ENCODE data around the gene CRELD2. TPM values are rescaled to one million over a fixed set of nuclear protein-coding genes. Genes with fewer than 3 reads are reported as not detected.

Gene CRELD2
- total and polyA plus RNA-seq, 2 of the 13 experiments (the other 11 are each of a cell fraction or from before 2014, with no cell fraction given): 17.2 to 44.7 TPM

DNA sequence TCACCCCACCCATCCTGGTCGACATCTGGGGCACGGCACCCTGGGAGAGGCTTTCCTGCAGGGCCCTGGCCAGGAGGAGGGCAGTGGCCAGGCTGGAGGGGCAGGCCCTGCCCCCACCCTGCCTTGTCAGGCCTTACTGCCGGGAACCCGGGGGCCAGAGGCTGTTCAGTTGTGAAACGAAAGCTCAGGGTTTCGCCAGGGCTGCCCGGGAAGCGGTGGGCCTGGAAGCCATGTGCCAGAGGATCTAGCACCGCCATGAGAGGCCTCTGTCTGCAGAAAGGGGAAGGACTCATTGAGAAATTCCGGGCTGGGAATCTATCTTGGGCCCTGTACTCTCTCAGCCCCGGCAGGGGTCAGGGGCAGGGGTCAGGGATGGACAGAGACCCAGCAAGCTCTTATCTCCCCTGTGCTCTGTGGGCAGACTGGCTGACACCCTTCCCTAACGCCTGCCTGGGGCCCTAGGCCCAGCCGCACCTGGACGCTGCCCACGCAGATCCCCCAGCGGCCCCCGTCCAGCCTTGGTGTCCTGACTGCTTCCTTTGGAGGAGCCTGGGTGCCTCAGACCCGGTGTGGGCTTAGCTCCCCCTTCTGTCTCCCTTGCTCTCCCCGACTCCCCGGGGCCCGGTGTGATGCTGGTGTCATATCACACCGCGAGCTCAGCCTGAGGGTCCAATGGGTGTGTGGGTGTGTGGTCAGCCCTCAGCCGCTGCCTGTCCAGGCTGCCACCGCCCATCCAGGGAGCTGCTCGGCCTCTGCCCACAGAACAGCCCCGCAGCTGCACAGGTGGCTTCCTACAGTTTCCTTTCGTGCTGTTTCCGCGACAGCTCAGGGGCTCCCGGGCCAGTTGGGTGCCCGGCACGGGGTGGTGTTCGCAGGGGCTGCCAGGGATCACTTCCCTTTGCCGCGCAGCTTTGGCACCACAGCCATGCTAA, 48.6 kb downstream of the CRELD2 start (continued):
- no peak for TF ChIP-seq EEA1 (CRISPR knock-in tag; IDR thresholded peaks at IDR 0.05; ENCODE audit: borderline replicate concordance)
- TF ChIP-seq WIZ (CRISPR knock-in tag; IDR thresholded peaks at IDR 0.05): no peak
- TF ChIP-seq, protein P1, sequence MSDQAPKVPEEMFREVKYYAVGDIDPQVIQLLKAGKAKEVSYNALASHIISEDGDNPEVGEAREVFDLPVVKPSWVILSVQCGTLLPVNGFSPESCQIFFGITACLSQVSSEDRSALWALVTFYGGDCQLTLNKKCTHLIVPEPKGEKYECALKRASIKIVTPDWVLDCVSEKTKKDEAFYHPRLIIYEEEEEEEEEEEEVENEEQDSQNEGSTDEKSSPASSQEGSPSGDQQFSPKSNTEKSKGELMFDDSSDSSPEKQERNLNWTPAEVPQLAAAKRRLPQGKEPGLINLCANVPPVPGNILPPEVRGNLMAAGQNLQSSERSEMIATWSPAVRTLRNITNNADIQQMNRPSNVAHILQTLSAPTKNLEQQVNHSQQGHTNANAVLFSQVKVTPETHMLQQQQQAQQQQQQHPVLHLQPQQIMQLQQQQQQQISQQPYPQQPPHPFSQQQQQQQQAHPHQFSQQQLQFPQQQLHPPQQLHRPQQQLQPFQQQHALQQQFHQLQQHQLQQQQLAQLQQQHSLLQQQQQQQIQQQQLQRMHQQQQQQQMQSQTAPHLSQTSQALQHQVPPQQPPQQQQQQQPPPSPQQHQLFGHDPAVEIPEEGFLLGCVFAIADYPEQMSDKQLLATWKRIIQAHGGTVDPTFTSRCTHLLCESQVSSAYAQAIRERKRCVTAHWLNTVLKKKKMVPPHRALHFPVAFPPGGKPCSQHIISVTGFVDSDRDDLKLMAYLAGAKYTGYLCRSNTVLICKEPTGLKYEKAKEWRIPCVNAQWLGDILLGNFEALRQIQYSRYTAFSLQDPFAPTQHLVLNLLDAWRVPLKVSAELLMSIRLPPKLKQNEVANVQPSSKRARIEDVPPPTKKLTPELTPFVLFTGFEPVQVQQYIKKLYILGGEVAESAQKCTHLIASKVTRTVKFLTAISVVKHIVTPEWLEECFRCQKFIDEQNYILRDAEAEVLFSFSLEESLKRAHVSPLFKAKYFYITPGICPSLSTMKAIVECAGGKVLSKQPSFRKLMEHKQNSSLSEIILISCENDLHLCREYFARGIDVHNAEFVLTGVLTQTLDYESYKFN (CRISPR knock-in tag; conservative IDR thresholded peaks at IDR 0.05): peak; percentile 56; the same call in 1 of the 2 replicates
- TF ChIP-seq ZNF431 (CRISPR knock-in tag; IDR thresholded peaks at IDR 0.05; ENCODE audit: borderline replicate concordance, low read depth): no peak
- TF ChIP-seq PAWR (CRISPR knock-in tag; IDR thresholded peaks at IDR 0.05; ENCODE audit: borderline replicate concordance): no peak
- TF ChIP-seq ZFP62 (CRISPR knock-in tag; IDR thresholded peaks at IDR 0.05): no peak
- TF ChIP-seq ZNF33B (CRISPR knock-in tag; IDR thresholded peaks at IDR 0.05): no peak
- TF ChIP-seq ZNF749 (CRISPR knock-in tag; IDR thresholded peaks at IDR 0.05; ENCODE audit: borderline replicate concordance): no peak
- TF ChIP-seq BRCA1 (CRISPR knock-in tag; IDR thresholded peaks at IDR 0.05): no peak
- TF ChIP-seq PRMT3 (CRISPR knock-in tag; IDR thresholded peaks at IDR 0.05; ENCODE audit: borderline replicate concordance, low read depth): no peak
- no peak for TF ChIP-seq MZF1 (CRISPR knock-in tag; IDR thresholded peaks at IDR 0.05; ENCODE audit: borderline replicate concordance)
- no peak for TF ChIP-seq MBD4 (IDR thresholded peaks at IDR 0.05; ENCODE audit: borderline replicate concordance, low read length)
- TF ChIP-seq ZNF326 (CRISPR knock-in tag; IDR thresholded peaks at IDR 0.05; ENCODE audit: borderline replicate concordance): no peak
- TF ChIP-seq ZNF556 (CRISPR knock-in tag; IDR thresholded peaks at IDR 0.05; ENCODE audit: borderline replicate concordance): no peak
- no peak; the same call in 1 of the 2 replicates for TF ChIP-seq ZNF761 (CRISPR knock-in tag; conservative IDR thresholded peaks at IDR 0.05)
- no peak for TF ChIP-seq SYNCRIP (IDR thresholded peaks at IDR 0.05; ENCODE audit: insufficient read depth, low read depth, low read length)
- TF ChIP-seq, protein P2, sequence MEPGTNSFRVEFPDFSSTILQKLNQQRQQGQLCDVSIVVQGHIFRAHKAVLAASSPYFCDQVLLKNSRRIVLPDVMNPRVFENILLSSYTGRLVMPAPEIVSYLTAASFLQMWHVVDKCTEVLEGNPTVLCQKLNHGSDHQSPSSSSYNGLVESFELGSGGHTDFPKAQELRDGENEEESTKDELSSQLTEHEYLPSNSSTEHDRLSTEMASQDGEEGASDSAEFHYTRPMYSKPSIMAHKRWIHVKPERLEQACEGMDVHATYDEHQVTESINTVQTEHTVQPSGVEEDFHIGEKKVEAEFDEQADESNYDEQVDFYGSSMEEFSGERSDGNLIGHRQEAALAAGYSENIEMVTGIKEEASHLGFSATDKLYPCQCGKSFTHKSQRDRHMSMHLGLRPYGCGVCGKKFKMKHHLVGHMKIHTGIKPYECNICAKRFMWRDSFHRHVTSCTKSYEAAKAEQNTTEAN (CRISPR knock-in tag; conservative IDR thresholded peaks at IDR 0.05): peak; percentile 87
- no peak; the same call in 1 of the 2 replicates for TF ChIP-seq RNF2 (conservative IDR thresholded peaks at IDR 0.05; ENCODE audit: low read depth)
- no peak for TF ChIP-seq ELK4 (CRISPR knock-in tag; IDR thresholded peaks at IDR 0.05; ENCODE audit: borderline replicate concordance)
- no peak for TF ChIP-seq ZFP36L2 (CRISPR knock-in tag; IDR thresholded peaks at IDR 0.05)

All from HepG2 (cell line).